Neural cell (in vitro differentiated cells): ENCODE data around the gene TMEM185B. TPM values are rescaled to one million over a fixed set of nuclear protein-coding genes. Genes with fewer than 3 reads are reported as not detected.
A peak's percentile ranks its signal among the peaks of the same experiment; 100 is the strongest.

ENCODE experiments used
- H2AFZ ChIP-seq: fragments of 200-600, 300-800 bp; sonication (generic), shearing (Covaris generic); 2 replicates; pipeline ENCODE4 v1.6.0; 2014; ENCODE audit warnings: low read depth, mild to moderate bottlenecking, antibody characterized with exemption, low read length, moderate library complexity
- H3F3A ChIP-seq: fragments of 200-600 bp; shearing (Covaris generic); 2 replicates; pipeline ENCODE4 v1.6.1; 2016; ENCODE audit warnings: mild to moderate bottlenecking, moderate library complexity, mixed read lengths, antibody characterized with exemption, low read length; ENCODE audit not compliant: insufficient read depth, poor library complexity, severe bottlenecking
- H3K27ac ChIP-seq: fragments of 200-600, 300-800 bp; sonication (generic), shearing (Covaris generic); 2 replicates; pipeline ENCODE4 v1.5.1; 2014; ENCODE audit warnings: mild to moderate bottlenecking, low read length, moderate library complexity
- H3K27me3 ChIP-seq: fragments of 300-800, 200-600 bp; sonication (generic), shearing (Covaris generic); 2 replicates; pipeline ENCODE4 v1.6.0; 2014; ENCODE audit warnings: mild to moderate bottlenecking, low read depth, low read length, moderate library complexity; ENCODE audit not compliant: insufficient read depth
- H3K36me3 ChIP-seq: fragments of 300-800, 200-600 bp; sonication (generic), shearing (Covaris generic); 2 replicates; pipeline ENCODE4 v1.5.1; 2014; ENCODE audit warnings: mild to moderate bottlenecking, antibody characterized with exemption, low read length, moderate library complexity; ENCODE audit not compliant: insufficient read depth
- H3K4me2 ChIP-seq: fragments of 300-800, 200-600 bp; sonication (generic), shearing (Covaris generic); 2 replicates; pipeline ENCODE4 v1.6.0; 2014; ENCODE audit warnings: mild to moderate bottlenecking, low read length
- H3K4me3 ChIP-seq: fragments of 300-800, 200-600 bp; sonication (generic), shearing (Covaris generic); 2 replicates; pipeline ENCODE4 v1.5.1; 2014; ENCODE audit warnings: mild to moderate bottlenecking, low read length, moderate library complexity
- H3K79me2 ChIP-seq: fragments of 200-600 bp; shearing (Covaris generic); replicated peaks from 2 replicates; pipeline ENCODE4 v1.6.0; 2014; ENCODE audit warnings: mild to moderate bottlenecking, low read length, moderate library complexity; ENCODE audit not compliant: insufficient read depth
- H3K9ac ChIP-seq: fragments of 300-800, 200-600 bp; sonication (generic), shearing (Covaris generic); 2 replicates; pipeline ENCODE4 v1.6.1; 2016; ENCODE audit warnings: mild to moderate bottlenecking, low read length, mixed read lengths
- H3K9me2 ChIP-seq: fragments of 200-600 bp; shearing (Covaris generic); 2 replicates; pipeline ENCODE4 v1.6.1; 2016; ENCODE audit warnings: mild to moderate bottlenecking, low read length, mixed read lengths; ENCODE audit not compliant: insufficient read depth
- H3K9me3 ChIP-seq: fragments of 200-600, 300-800 bp; sonication (generic), shearing (Covaris generic); 2 replicates; pipeline ENCODE4 v1.6.1; 2016; ENCODE audit warnings: mild to moderate bottlenecking, mixed run types, low read length, moderate library complexity, mixed read lengths
- H4K20me1 ChIP-seq: fragments of 200-600 bp; shearing (Covaris generic); 2 replicates; pipeline ENCODE4 v1.6.1; 2016; ENCODE audit warnings: mild to moderate bottlenecking, mixed run types; ENCODE audit not compliant: insufficient read depth
- EP300 ChIP-seq: fragments of 450-650 bp; conservative IDR thresholded peaks from 2 replicates; pipeline ENCODE4 v1.6.1; 2014; ENCODE audit warnings: antibody characterized with exemption, mild to moderate bottlenecking, moderate library complexity; ENCODE audit not compliant: poor library complexity, severe bottlenecking
- EZH2 ChIP-seq: fragments of 200-600, 300-800 bp; shearing (Covaris generic), sonication (generic); IDR thresholded peaks from 2 replicates; pipeline ENCODE4 v1.6.1; 2014; ENCODE audit warnings: antibody characterized with exemption, low read length, borderline replicate concordance, mild to moderate bottlenecking; ENCODE audit not compliant: insufficient read depth, poor library complexity, severe bottlenecking
- MXI1 ChIP-seq: fragments of 450-650 bp; conservative IDR thresholded peaks from 2 replicates; pipeline ENCODE4 v1.6.1; 2014; ENCODE audit warnings: antibody characterized with exemption, mild to moderate bottlenecking; ENCODE audit not compliant: poor library complexity, severe bottlenecking
- POLR2AphosphoS5 ChIP-seq: IDR thresholded peaks from 2 replicates; pipeline ENCODE4 v1.6.1; 2012
- RAD21 ChIP-seq: fragments of 450-650 bp; conservative IDR thresholded peaks from 2 replicates; pipeline ENCODE4 v1.6.1; 2014; ENCODE audit warnings: antibody characterized with exemption, mild to moderate bottlenecking, moderate library complexity
- REST ChIP-seq: IDR thresholded peaks from 2 replicates; pipeline ENCODE4 v1.6.1; 2012; ENCODE audit warnings: borderline replicate concordance
- SMC3 ChIP-seq: fragments of 450-650 bp; conservative IDR thresholded peaks from 2 replicates; pipeline ENCODE4 v1.6.1; 2014; ENCODE audit warnings: antibody characterized with exemption, mild to moderate bottlenecking, moderate library complexity; ENCODE audit not compliant: poor library complexity
- TAF1 ChIP-seq: IDR thresholded peaks from 2 replicates; pipeline ENCODE4 v1.6.1; 2012; ENCODE audit warnings: low read depth
- polyA plus RNA-seq: library from polyadenylated mRNA; depleted of rRNA; stranded (reverse); fragments of >200 nt; gene quantifications from 2 replicates; pipeline ENCODE4 v1.2.3, GENCODE V29; 2014
- TF ChIP-seq, protein P1 (sequence below): fragments of 450-650 bp; IDR thresholded peaks from 2 replicates; pipeline ENCODE4 v1.5.1; 2014; ENCODE audit warnings: antibody characterized with exemption, mild to moderate bottlenecking, moderate library complexity; ENCODE audit not compliant: poor library complexity, severe bottlenecking

TMEM185B gene
- polyA plus RNA-seq, 1 donor from 2014 or later: 4.4 TPM

DNA sequence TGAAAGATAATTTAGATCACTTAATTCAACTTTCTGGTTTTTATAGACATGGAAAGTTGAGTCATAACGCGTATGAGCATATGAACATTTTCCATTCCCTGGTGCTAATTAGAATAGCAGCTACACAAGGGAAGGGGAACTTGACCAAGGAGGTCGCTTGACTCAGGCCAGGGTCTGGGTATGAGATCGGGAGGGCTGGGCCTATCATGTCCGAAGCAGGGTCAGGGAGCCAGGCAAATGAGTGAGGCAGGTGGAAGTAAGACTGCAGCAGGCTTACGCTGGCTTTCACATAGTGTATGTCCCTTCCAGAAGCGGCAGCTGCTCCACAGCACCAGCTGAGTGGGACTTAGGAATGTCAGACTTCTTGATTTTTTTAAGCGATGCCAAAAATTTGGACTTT lies 44.1 kb upstream of the TMEM185B start:
- no peak overlapping the region for H3K4me2 ChIP-seq
- H3K9me3 ChIP-seq: no peaks in the 10 kb centered on the region
- H3K27me3 ChIP-seq: no peaks in the 10 kb centered on the region
- H3K9ac ChIP-seq: no peak overlapping the region
- H2AFZ ChIP-seq: no peak overlapping the region
- H3K79me2 ChIP-seq: no peaks in the 10 kb centered on the region
- no peaks in the 10 kb centered on the region for H3K9me2 ChIP-seq
- H3K4me3 ChIP-seq: no peak overlapping the region
- H4K20me1 ChIP-seq: no peaks in the 10 kb centered on the region
- TF ChIP-seq MXI1 (no peak), POLR2AphosphoS5 (no peak), REST (no peak), RAD21 (no peak), EZH2 (no peak), EP300 (no peak), SMC3 (no peak), TAF1 (no peak)
- TF ChIP-seq, protein P1, sequence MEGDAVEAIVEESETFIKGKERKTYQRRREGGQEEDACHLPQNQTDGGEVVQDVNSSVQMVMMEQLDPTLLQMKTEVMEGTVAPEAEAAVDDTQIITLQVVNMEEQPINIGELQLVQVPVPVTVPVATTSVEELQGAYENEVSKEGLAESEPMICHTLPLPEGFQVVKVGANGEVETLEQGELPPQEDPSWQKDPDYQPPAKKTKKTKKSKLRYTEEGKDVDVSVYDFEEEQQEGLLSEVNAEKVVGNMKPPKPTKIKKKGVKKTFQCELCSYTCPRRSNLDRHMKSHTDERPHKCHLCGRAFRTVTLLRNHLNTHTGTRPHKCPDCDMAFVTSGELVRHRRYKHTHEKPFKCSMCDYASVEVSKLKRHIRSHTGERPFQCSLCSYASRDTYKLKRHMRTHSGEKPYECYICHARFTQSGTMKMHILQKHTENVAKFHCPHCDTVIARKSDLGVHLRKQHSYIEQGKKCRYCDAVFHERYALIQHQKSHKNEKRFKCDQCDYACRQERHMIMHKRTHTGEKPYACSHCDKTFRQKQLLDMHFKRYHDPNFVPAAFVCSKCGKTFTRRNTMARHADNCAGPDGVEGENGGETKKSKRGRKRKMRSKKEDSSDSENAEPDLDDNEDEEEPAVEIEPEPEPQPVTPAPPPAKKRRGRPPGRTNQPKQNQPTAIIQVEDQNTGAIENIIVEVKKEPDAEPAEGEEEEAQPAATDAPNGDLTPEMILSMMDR: no peak
- H3F3A ChIP-seq: no peaks in the 10 kb centered on the region
- H3K36me3 ChIP-seq: no peaks in the 10 kb centered on the region
- H3K27ac ChIP-seq: no peak overlapping the region

GRCh38 chr2:120265006-120265405 lies 41.8 kb upstream of the TMEM185B start:
- TF ChIP-seq SMC3 (no peak), POLR2AphosphoS5 (peak; percentile 22), EZH2 (no peak)
- Histone ChIP-seq H4K20me1 (no peaks in the 10 kb centered on the region), H3K4me2 (no peak overlapping the region), H3K9ac (no peak overlapping the region), H3K27me3 (no peaks in the 10 kb centered on the region), H3K36me3 (no peaks in the 10 kb centered on the region), H3F3A (no peaks in the 10 kb centered on the region), H3K9me2 (no peaks in the 10 kb centered on the region), H3K79me2 (no peaks in the 10 kb centered on the region), H3K9me3 (no peaks in the 10 kb centered on the region), H2AFZ (no peak overlapping the region), H3K27ac (no peak overlapping the region), H3K4me3 (no peak overlapping the region)
